Stimulated activated CD4-positive, alpha-beta T cell treated with anti-CD3 and anti-CD28 coated beads, Interleukin-2, amount 100 ng/mL, for 4 hours (primary cell): ENCODE measurements around the gene RGS3.

Experiments
- DNase-seq: peaks from one replicate; pipeline ENCODE4 v3.0.0-alpha.2; 2020; ENCODE audit warnings: low read depth

The RGS3 gene

GRCh38 chr9:113585555-113585954, 122.0 kb downstream of the RGS3 start:
- DNase-seq, result no peak

DNA sequence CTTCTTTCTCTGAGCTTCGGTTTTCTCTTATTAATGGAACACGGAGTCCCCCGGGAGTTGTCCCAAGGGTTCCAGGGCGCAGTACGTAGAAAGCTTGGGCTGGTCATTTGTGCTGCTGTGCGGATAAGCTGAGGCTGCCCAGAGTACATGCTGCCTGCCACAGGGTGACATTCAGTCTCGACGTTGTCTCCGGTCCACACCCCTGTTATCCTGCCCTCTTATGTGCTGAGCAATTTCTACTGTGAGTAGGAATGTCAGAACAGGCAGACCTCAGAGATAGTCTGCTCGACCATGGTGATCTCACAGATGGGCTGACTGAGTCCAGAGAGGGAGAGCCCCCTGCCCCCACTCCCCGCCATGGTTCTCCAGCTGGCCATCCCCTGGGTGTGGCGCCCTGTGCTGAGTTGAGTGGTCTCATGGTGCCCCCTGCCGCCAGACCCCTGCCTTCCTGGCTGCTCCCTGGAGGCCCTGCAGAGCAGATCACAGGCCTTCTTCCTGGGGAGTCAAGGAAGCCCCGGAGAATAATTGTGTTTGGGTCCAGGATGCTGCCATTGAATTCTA, 124.0 kb downstream of the RGS3 start:
- DNase-seq, result no peak

DNA sequence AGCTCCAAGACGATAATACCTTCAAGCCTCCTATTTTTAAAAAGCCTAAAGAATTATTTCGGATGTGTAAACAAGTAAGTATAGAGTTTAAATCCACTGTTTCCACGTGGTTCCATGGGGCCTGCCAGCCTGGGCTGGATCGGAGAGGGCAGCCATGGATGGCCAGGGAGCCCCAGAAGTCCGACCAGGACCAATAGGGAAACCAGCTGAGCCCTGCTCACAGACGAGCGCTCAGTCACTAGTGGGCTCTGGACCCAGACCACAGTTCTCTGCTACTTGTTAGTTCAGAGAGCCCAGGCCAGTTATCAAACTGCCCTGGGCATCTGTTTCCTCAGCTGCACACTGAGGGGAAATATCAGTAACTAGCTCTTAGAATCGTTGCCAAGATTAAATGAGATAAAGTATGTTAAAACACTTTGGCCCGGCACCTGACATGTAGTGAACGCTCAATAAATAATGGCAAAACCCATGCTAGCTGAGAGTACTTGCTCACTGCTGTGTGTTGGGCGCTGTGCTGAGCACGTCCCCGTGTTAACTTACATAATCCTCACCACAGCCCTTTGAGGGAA, 124.8 kb downstream of the RGS3 start:
- no peak for DNase-seq

GRCh38 chr9:113588936-113589335, 125.4 kb downstream of the RGS3 start:
- DNase-seq, result no peak

DNA sequence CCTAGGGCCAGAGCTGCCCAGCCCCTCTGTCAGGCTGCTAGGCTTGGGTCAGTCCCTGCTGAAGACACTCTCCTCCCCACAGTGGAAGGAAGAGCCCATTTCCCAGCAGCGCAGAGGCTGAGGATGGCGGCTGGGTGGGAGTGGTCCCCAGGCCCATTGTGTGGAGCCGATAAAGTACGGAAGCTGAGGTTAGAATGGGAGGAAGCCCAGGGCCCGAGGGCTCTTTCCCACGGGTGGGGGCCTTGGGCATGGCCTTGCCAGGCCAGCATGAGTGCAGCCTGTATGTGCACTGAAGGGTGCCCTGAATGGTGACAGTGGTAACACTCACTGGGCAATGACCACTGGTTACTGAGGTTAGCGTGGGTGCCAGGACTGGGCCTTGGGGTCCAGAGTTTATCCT, 125.9 kb downstream of the RGS3 start:
- no peak for DNase-seq

DNA sequence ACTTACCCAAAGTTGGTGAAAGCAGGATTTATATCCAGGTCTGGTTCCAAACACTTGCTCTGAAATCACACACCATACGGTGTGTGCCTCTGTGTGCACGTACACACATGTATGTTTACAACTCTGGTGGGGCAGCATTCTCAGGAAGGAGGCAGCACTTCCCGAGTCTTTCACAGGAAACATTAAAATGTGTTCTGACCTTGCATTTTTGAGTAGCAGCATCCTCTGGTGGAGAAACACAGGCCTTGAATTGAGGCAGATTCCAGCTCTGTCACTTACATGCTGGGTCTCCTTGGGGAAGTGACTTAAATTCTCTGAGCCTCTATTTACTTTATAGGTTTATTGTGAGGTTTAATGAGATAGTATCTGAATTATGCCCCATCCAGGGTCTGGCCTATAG, 126.4 kb downstream of the RGS3 start:
- DNase-seq, result no peak

- no peak for DNase-seq
These were observed 126.9 kb downstream of the RGS3 start for GRCh38 chr9:113590389-113590788.

GRCh38 chr9:113590991-113591898, 127.7 kb downstream of the RGS3 start:
- peak; percentile 18 for DNase-seq

- DNase-seq, result no peak
These were observed 128.5 kb downstream of the RGS3 start for GRCh38 chr9:113591899-113592625.

GRCh38 chr9:113592876-113593575, 129.5 kb downstream of the RGS3 start:
- DNase-seq, result no peak

DNA sequence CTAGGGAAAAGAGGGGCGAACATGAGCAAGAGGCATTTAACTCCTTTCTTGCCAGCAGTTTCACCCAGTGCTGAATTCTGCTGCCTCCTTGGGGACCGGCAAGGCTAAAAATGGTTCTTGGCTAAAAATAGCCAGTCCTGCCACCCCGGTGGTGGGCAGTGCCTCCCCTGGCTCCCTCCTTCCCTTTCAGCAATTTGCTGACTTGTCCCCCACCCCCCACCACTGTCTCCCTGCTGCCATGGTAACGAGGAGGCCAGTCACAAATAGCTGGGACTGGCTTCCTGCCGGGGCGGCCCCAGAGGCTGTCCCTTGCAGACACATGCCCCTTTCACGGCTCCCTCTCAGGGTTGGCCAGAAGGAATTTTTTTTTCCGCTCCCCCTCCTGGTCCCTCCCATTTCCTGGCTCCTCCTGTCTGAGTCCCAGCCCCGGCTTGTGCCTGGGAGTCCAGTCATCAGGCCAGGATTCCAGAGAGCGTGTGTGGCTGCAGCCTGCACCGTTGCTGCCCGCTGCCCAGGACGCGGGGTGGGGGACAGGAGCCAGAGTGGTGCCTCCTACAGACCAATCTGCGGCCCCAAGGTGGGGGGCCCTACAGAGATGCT, 130.3 kb downstream of the RGS3 start:
- no peak for DNase-seq

DNA sequence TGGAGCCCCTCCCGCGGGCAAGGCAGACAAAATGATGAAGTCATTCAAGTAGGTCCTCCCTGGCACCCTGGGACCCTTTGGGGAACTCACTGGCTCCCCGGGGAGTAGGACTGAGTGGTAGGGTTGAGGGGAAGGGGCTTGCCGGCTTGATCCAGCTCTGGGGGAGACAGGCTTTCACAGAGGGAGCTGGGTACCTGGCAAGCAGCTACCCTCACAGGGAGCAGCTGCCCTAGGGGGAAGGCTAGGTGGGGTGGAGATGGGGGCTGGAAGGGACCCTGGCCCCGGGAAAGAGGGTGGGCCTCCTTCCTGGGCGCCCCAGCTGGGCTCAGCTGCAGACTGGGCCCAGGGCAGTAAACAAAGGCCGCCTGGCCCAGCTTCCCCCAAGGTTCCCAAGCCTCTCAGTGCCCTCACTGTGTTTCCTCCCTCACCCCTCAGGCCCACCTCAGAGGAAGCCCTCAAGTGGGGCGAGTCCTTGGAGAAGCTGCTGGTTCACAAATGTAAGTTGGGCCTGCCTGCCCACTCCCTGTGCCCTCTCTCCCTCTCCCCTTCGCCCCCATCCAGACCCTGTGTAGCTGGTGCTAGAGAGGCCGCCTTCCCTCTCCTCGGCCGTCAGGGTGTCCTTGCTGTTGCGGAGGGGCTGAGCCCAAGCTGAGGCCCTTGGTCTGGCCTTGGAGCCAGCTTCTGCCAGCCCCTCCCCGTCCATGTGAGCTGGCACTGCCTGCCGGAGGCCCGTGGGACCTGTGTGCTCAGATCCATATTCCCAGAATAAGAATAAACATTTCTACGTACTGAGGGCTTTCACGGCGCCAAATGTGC, 131.2 kb downstream of the RGS3 start:
- no peak for DNase-seq

GRCh38 chr9:113596616-113597320, 133.2 kb downstream of the RGS3 start:
- DNase-seq, result no peak

GRCh38 chr9:113597390-113598241, 134.1 kb downstream of the RGS3 start:
- DNase-seq, result no peak

DNA sequence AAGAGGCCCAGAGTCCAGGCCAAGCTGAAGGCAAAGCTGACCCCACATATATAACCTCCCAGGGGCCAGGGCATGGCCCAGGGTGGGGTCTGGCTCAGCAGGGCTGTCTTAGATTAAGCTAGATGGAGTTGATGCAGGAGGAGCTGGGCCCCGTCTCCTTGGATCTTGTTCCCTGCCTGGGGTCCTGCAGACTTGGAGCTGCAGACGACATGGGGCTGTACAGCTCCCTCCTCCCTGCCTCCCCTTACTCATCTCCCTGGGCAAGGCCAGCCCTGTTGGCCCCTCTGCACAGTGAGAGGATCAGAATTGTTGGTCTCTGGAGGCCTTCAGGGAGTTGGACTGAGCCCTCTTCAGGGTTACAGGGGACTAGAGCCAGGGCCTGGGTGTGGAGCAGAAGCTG, 134.9 kb downstream of the RGS3 start:
- no peak for DNase-seq

DNA sequence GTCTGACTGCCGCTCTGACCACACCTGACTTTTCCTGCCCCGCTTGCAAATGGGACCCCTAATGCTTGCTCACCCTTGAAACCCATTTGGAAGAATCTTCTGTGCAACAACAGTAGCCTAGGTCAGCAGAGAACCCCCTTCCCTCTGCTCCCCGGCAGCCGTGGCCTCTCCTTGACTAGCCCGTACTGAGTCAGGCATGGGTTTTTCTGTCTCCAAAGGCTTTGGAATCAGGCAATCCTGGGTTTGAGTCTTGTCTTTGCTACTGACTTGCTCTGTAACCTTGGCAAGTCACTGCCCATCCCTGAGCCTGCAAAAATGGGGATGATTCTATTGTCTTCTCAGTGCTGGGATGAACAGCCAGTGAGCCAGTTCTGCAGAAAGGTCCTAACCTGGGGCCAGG, 135.4 kb downstream of the RGS3 start:
- no peak for DNase-seq

DNA sequence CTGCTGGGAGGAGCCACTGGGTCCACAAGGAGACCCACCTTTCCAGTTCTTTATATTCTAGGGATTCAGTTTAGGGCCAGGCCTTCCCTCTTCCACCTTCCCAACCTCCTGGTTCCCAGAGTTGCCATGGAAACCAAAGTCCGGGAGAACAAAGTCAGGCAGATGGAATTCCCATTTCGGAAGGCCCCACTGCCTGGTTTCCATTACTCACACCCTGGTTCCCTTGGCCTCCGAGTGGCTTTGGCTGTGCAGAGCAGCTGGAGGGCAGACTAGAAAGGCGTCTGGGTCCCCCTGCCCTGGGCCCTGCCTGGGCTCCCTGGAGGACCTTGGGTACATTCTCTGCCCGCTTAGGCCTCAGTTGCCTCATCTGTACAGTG, 136.1 kb downstream of the RGS3 start:
- no peak for DNase-seq

- no peak for DNase-seq
These were observed 136.7 kb downstream of the RGS3 start for GRCh38 chr9:113600023-113600823.
